HAP-1 (cell line): Measurements from ENCODE around the gene TH.

Experiments used
- DNase-seq, 2 experiments: peaks; one replicate each; pipeline ENCODE4 v3.0.0-alpha.2; 2016 to 2020; ENCODE audit warnings: low spot score in 2 of 2
- H3K27me3 ChIP-seq: fragments of 250-450 bp; sonication (Bioruptor Pico); 2 replicates; pipeline ENCODE4 v1.5.1; 2020; ENCODE audit warnings: low read depth, mild to moderate bottlenecking, moderate library complexity
- H3K36me3 ChIP-seq: fragments of 250-450 bp; sonication (Bioruptor Pico); replicated peaks from 2 replicates; pipeline ENCODE4 v1.5.1; 2020; ENCODE audit warnings: mild to moderate bottlenecking
- H3K4me1 ChIP-seq: fragments of 250-450 bp; sonication (Bioruptor Pico); 2 replicates; pipeline ENCODE4 v1.5.1; 2020; ENCODE audit warnings: mild to moderate bottlenecking
- H3K4me3 ChIP-seq: fragments of 250-450 bp; sonication (Bioruptor Pico); 2 replicates; pipeline ENCODE4 v1.5.1; 2020; ENCODE audit warnings: mild to moderate bottlenecking, moderate library complexity
- H3K9me3 ChIP-seq: fragments of 250-450 bp; sonication (Bioruptor Pico); 2 replicates; pipeline ENCODE4 v1.5.1; 2020; ENCODE audit warnings: mild to moderate bottlenecking, moderate library complexity
- in situ Hi-C: fragments of 300-500 bp; cut with MboI; formaldehyde crosslinking; loops from 3 replicates; pipeline ENCODE4 v1.14.3; 2020; ENCODE audit warnings: low sequenced_read_pairs, inconsistent platforms, mixed read lengths

The TH gene

GRCh38 chr11:2121227-2122130, 50.1 kb downstream of the TH start:
- Histone ChIP-seq H3K4me3 (no peak overlapping the region), H3K36me3 (no peaks in the 10 kb centered on the region), H3K27me3 (no peaks in the 10 kb centered on the region), H3K4me1 (no peaks in the 10 kb centered on the region), H3K9me3 (peaks cover 2% of the 10 kb centered on the region; the same call in 1 of the 2 replicates)
- in situ Hi-C loops: no loop called here
- DNase-seq: no peak

GRCh38 chr11:2120359-2121100, 51.1 kb downstream of the TH start:
- Histone ChIP-seq H3K36me3 (no peaks in the 10 kb centered on the region), H3K9me3 (peaks cover 3% of the 10 kb centered on the region; the same call in 1 of the 2 replicates), H3K4me1 (no peaks in the 10 kb centered on the region), H3K4me3 (no peak overlapping the region), H3K27me3 (no peaks in the 10 kb centered on the region)
- in situ Hi-C loops: no loop called here
- DNase-seq: no peak

GRCh38 chr11:2118677-2119076, 52.9 kb downstream of the TH start:
- no peak overlapping the region for H3K4me3 ChIP-seq
- peaks cover 3% of the 10 kb centered on the region; the same call in 1 of the 2 replicates for H3K9me3 ChIP-seq
- H3K36me3 ChIP-seq: no peaks in the 10 kb centered on the region
- in situ Hi-C loops: no loop called here
- H3K4me1 ChIP-seq: no peaks in the 10 kb centered on the region
- no peak for DNase-seq
- H3K27me3 ChIP-seq: no peaks in the 10 kb centered on the region

- Histone ChIP-seq H3K9me3 (peaks cover 3% of the 10 kb centered on the region; the same call in 1 of the 2 replicates), H3K27me3 (no peaks in the 10 kb centered on the region), H3K4me1 (no peaks in the 10 kb centered on the region), H3K4me3 (no peak overlapping the region), H3K36me3 (no peaks in the 10 kb centered on the region)
- in situ Hi-C loops: no loop called here
- DNase-seq: no peak
These were observed 54.9 kb downstream of the TH start for GRCh38 chr11:2116680-2117079.

- in situ Hi-C loops: no loop called here
- H3K9me3 ChIP-seq: peaks cover 3% of the 10 kb centered on the region; the same call in 1 of the 2 replicates
- no peaks in the 10 kb centered on the region for H3K4me1 ChIP-seq
- no peaks in the 10 kb centered on the region for H3K27me3 ChIP-seq
- no peak for DNase-seq
- H3K4me3 ChIP-seq: no peak overlapping the region
- H3K36me3 ChIP-seq: no peaks in the 10 kb centered on the region
These were observed 56.3 kb downstream of the TH start for GRCh38 chr11:2115308-2115707.

- Histone ChIP-seq H3K36me3 (no peaks in the 10 kb centered on the region), H3K4me1 (no peaks in the 10 kb centered on the region), H3K27me3 (no peaks in the 10 kb centered on the region), H3K4me3 (no peak overlapping the region), H3K9me3 (peaks cover 3% of the 10 kb centered on the region; the same call in 1 of the 2 replicates)
- no peak for DNase-seq
- in situ Hi-C loops: no loop called here
These were observed 57.0 kb downstream of the TH start for GRCh38 chr11:2114430-2115241.
